C4-2B (cell line): ENCODE measurements around the gene LYZL2.
"Not testable (repeated sequence)": the region's sequence is repeated elsewhere in the genome, so short reads cannot be mapped to it uniquely, and the experiment has no call there.

Source experiments
- ZFX ChIP-seq: fragments of 450-650 bp; IDR thresholded peaks from 2 replicates; pipeline ENCODE4 v1.6.1; 2017
- TF ChIP-seq, protein P1 (sequence below): fragments of 450-650 bp; conservative IDR thresholded peaks from 2 replicates; pipeline ENCODE4 v1.5.1; 2017; ENCODE audit warnings: mild to moderate bottlenecking

DNA sequence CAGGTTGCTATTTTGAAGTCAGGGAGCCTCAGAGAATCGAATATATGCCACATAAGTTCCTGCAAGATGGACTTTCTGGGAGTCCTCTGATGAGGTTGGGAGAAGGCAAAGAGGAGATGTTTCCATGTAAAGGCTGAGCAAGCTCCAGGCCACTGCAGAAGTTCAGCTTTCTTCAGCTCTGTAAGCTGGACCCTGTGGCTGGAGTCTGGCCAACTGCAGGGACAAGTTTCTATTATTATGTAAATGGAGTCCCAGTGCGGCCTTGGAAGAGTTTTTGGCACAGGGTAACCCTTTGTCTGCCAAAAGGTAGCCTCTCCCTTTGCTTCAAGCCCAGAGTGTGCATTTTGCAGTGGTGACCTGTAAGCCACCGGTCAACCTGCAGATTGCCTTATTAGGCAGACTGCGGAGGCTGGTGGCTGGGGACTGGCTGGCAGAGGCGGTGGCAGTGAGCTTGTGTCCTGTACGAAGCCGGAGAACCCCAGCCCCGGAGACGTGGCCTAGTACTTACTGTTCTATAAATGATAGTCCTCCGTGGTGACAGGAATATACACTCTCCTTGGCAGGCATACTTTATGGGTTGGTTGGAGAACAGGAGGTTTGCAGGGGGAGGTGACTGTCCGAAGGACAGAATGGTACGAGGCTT lies 14.1 kb upstream of the LYZL2 start:
- TF ChIP-seq, protein P1, sequence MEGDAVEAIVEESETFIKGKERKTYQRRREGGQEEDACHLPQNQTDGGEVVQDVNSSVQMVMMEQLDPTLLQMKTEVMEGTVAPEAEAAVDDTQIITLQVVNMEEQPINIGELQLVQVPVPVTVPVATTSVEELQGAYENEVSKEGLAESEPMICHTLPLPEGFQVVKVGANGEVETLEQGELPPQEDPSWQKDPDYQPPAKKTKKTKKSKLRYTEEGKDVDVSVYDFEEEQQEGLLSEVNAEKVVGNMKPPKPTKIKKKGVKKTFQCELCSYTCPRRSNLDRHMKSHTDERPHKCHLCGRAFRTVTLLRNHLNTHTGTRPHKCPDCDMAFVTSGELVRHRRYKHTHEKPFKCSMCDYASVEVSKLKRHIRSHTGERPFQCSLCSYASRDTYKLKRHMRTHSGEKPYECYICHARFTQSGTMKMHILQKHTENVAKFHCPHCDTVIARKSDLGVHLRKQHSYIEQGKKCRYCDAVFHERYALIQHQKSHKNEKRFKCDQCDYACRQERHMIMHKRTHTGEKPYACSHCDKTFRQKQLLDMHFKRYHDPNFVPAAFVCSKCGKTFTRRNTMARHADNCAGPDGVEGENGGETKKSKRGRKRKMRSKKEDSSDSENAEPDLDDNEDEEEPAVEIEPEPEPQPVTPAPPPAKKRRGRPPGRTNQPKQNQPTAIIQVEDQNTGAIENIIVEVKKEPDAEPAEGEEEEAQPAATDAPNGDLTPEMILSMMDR, result not testable (repeated sequence)
- TF ChIP-seq ZFX, result not testable (repeated sequence)
